ENCODE measurements around the gene NEMP2. TPM values are rescaled to one million over a fixed set of nuclear protein-coding genes. Genes with fewer than 3 reads are reported as not detected.

Gene NEMP2
- total RNA-seq, 4 donors from 2014 or later, result 5.6 to 9.0 (median 7.3) TPM

- no peak overlapping the region for H3K4me3 ChIP-seq (replicated peaks in 1 of 3)
- H3K27ac ChIP-seq, result no peak overlapping the region
- no peak for DNase-seq
- no peak for TF ChIP-seq CTCF (IDR thresholded peaks at IDR 0.05)
- no peak for TF ChIP-seq POLR2A (IDR thresholded peaks at IDR 0.05)
- intact Hi-C loops (cut with DNase I), result no loop called here
- 25 to 44% methylated on average over 1 of the region's 1 CpG for WGBS, 2 donors
- no peaks in the 10 kb centered on the region for H3K9me3 ChIP-seq
- peaks cover 2 to 6% of the 10 kb centered on the region in 2 donors for H3K4me1 ChIP-seq
- H3K36me3 ChIP-seq, result no peaks in the 10 kb centered on the region
- H3K27me3 ChIP-seq, result no peaks in the 10 kb centered on the region
Observed at GRCh38 chr2:190528521-190529001, 6.0 kb downstream of the NEMP2 start.

GRCh38 chr2:190527918-190528317, 6.6 kb downstream of the NEMP2 start:
- DNase-seq, result no peak
- H3K4me3 ChIP-seq (replicated peaks in 1 of 3), result no peak overlapping the region
- intact Hi-C loops (cut with DNase I), result no loop called here
- no peaks in the 10 kb centered on the region for H3K36me3 ChIP-seq
- H3K27ac ChIP-seq, result no peak overlapping the region
- H3K4me1 ChIP-seq, result no peaks in the 10 kb centered on the region
- no peaks in the 10 kb centered on the region for H3K27me3 ChIP-seq
- no peaks in the 10 kb centered on the region for H3K9me3 ChIP-seq
- TF ChIP-seq POLR2A (IDR thresholded peaks at IDR 0.05), result no peak
- TF ChIP-seq CTCF (IDR thresholded peaks at IDR 0.05), result no peak

DNA sequence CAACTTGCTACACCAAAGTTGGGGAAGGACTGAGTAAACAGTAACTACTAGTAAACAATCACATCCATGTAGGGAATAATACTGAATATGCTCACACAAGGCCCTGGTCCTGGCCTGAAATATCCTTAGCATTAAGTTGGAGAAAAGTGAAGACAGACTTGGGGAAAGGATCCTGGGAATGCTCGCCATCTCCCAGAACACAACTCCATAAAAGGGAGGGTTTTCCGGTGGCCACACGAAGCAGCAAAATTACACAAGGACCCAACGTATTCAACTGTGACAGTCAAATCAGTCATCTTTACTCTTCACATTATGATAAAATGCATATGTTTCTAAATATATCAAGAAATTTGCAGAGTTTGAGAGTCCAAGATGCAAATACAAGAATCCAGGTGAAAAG, 7.3 kb downstream of the NEMP2 start:
- no peak overlapping the region for H3K4me3 ChIP-seq (replicated peaks in 1 of 3)
- no peak overlapping the region for H3K27ac ChIP-seq
- H3K36me3 ChIP-seq, result no peaks in the 10 kb centered on the region
- H3K27me3 ChIP-seq, result no peaks in the 10 kb centered on the region
- H3K4me1 ChIP-seq, result no peaks in the 10 kb centered on the region
- intact Hi-C loops (cut with DNase I), result no loop called here
- TF ChIP-seq POLR2A (IDR thresholded peaks at IDR 0.05) (no peak), CTCF (IDR thresholded peaks at IDR 0.05) (no peak)
- WGBS, 2 donors, result 96 to 97% methylated on average over 4 of the region's 4 CpGs
- H3K9me3 ChIP-seq, result no peaks in the 10 kb centered on the region
- DNase-seq, result no peak

- intact Hi-C loops (cut with DNase I), result no loop called here
- WGBS, 2 donors, result 88 to 91% methylated on average over 4 of the region's 4 CpGs
- DNase-seq, result no peak
- H3K4me3 ChIP-seq (replicated peaks in 1 of 3), result no peak overlapping the region
- H3K36me3 ChIP-seq, result no peaks in the 10 kb centered on the region
- TF ChIP-seq CTCF (IDR thresholded peaks at IDR 0.05) (no peak), POLR2A (IDR thresholded peaks at IDR 0.05) (no peak)
- H3K27ac ChIP-seq, result no peak overlapping the region
- no peaks in the 10 kb centered on the region for H3K9me3 ChIP-seq
- H3K27me3 ChIP-seq, result no peaks in the 10 kb centered on the region
- no peaks in the 10 kb centered on the region for H3K4me1 ChIP-seq
Observed at GRCh38 chr2:190526105-190526750, 8.3 kb downstream of the NEMP2 start.

GRCh38 chr2:190524928-190525327, 9.6 kb downstream of the NEMP2 start:
- H3K4me1 ChIP-seq, result no peaks in the 10 kb centered on the region

More at GRCh38 chr2:190524928-190525327, 9.6 kb downstream of the NEMP2 start:
- Histone ChIP-seq H3K4me3 (replicated peaks in 1 of 3) (no peak overlapping the region), H3K27ac (no peak overlapping the region), H3K9me3 (no peaks in the 10 kb centered on the region), H3K27me3 (no peaks in the 10 kb centered on the region), H3K36me3 (no peaks in the 10 kb centered on the region)
- DNase-seq, result no peak
- intact Hi-C loops (cut with DNase I), result no loop called here
- TF ChIP-seq POLR2A (IDR thresholded peaks at IDR 0.05), result no peak
- TF ChIP-seq CTCF (IDR thresholded peaks at IDR 0.05), result no peak

Measured in thyroid gland (tissue), 4 donors.